ENCODE measurements around the gene TRMU. TPM values are rescaled to one million over a fixed set of nuclear protein-coding genes. Genes with fewer than 3 reads are reported as not detected.
A peak's percentile ranks its signal among the peaks of the same experiment; 100 is the strongest.

Gene TRMU
- total RNA-seq, 1 donor from 2014 or later, result 13.5 TPM

GRCh38 chr22:46336119-46337078 is 885 bp downstream of the TRMU start:
- no peak for DNase-seq (ENCODE audit: low spot score in 2 of 2)
- H3K4me1 ChIP-seq, result peaks cover 6 to 7% of the 10 kb centered on the region in 2 donors
- peaks cover 22 to 38% of the 10 kb centered on the region in 2 donors for H3K36me3 ChIP-seq
- no peak for TF ChIP-seq CTCF (IDR thresholded peaks at IDR 0.05)
- peak overlapping the region; percentile 71 to 76 for H3K4me3 ChIP-seq
- intact Hi-C loops (cut with DNase I), result loop anchor here (5.0 to 10.0 kb wide), 2 partner anchors 72 to 184 kb away; partner anchors contain the start of genes PKDREJ, PPARA and TTC38
- no peaks in the 10 kb centered on the region for H3K9me3 ChIP-seq
- peak overlapping the region in 1 of 2 donors; percentile 91 for H3K27ac ChIP-seq
- no peaks in the 10 kb centered on the region for H3K27me3 ChIP-seq

GRCh38 chr22:46337870-46338269 is 2.4 kb downstream of the TRMU start:
- no peak overlapping the region for H3K4me3 ChIP-seq
- H3K27ac ChIP-seq, result no peak overlapping the region
- intact Hi-C loops (cut with DNase I), result loop anchor here (5.0 to 10.0 kb wide), 2 partner anchors 73 to 186 kb away; partner anchors contain the start of genes PKDREJ, PPARA and TTC38
- no peaks in the 10 kb centered on the region for H3K9me3 ChIP-seq
- peaks cover 6 to 7% of the 10 kb centered on the region in 2 donors for H3K4me1 ChIP-seq
- no peak for DNase-seq (ENCODE audit: low spot score in 2 of 2)
- H3K27me3 ChIP-seq, result no peaks in the 10 kb centered on the region
- no peak for TF ChIP-seq CTCF (IDR thresholded peaks at IDR 0.05)
- peaks cover 32 to 51% of the 10 kb centered on the region in 2 donors for H3K36me3 ChIP-seq

- no peaks in the 10 kb centered on the region for H3K27me3 ChIP-seq
- peaks cover 6 to 7% of the 10 kb centered on the region in 2 donors for H3K4me1 ChIP-seq
- intact Hi-C loops (cut with DNase I), result loop anchor here (5.0 to 10.0 kb wide), 2 partner anchors 74 to 186 kb away; partner anchors contain the start of genes PKDREJ, PPARA and TTC38
- no peaks in the 10 kb centered on the region for H3K9me3 ChIP-seq
- DNase-seq (ENCODE audit: low spot score in 2 of 2), result no peak
- no peak overlapping the region for H3K27ac ChIP-seq
- no peak overlapping the region for H3K4me3 ChIP-seq
- TF ChIP-seq CTCF (IDR thresholded peaks at IDR 0.05), result no peak
- peaks cover 32 to 58% of the 10 kb centered on the region in 2 donors for H3K36me3 ChIP-seq
These were observed 3.1 kb downstream of the TRMU start for GRCh38 chr22:46338636-46339035.

GRCh38 chr22:46339956-46340355 is 4.4 kb downstream of the TRMU start:
- intact Hi-C loops (cut with DNase I), result loop anchor here (5.0 to 10.0 kb wide), 2 partner anchors 75 to 188 kb away; partner anchors contain the start of genes PKDREJ, PPARA and TTC38
- no peak overlapping the region for H3K4me3 ChIP-seq
- no peak for DNase-seq (ENCODE audit: low spot score in 2 of 2)
- peaks cover 6 to 7% of the 10 kb centered on the region in 2 donors for H3K4me1 ChIP-seq
- H3K27ac ChIP-seq, result no peak overlapping the region
- TF ChIP-seq CTCF (IDR thresholded peaks at IDR 0.05), result no peak
- H3K36me3 ChIP-seq, result peaks cover 44 to 71% of the 10 kb centered on the region in 2 donors
- no peaks in the 10 kb centered on the region for H3K9me3 ChIP-seq
- H3K27me3 ChIP-seq, result no peaks in the 10 kb centered on the region

- TF ChIP-seq CTCF (IDR thresholded peaks at IDR 0.05), result no peak
- no peak for DNase-seq (ENCODE audit: low spot score in 2 of 2)
- H3K36me3 ChIP-seq, result peaks cover 49 to 79% of the 10 kb centered on the region in 2 donors
- intact Hi-C loops (cut with DNase I), result no loop called here
- H3K4me1 ChIP-seq, result peaks cover 6 to 7% of the 10 kb centered on the region in 2 donors
- no peaks in the 10 kb centered on the region for H3K27me3 ChIP-seq
- H3K4me3 ChIP-seq, result no peak overlapping the region
- H3K9me3 ChIP-seq, result no peaks in the 10 kb centered on the region
- no peak overlapping the region for H3K27ac ChIP-seq
These were observed 5.2 kb downstream of the TRMU start for GRCh38 chr22:46340676-46341075.
